CD4-positive, alpha-beta T cell treated with Interleukin-15 for 1 hour (primary cell): ENCODE measurements around the gene GCDH.
"Not testable (repeated sequence)": the region's sequence is repeated elsewhere in the genome, so short reads cannot be mapped to it uniquely, and the experiment has no call there.

ENCODE experiments used
- DNase-seq: peaks from one replicate; pipeline ENCODE4 v3.0.0-alpha.2; 2020

Gene GCDH

DNA sequence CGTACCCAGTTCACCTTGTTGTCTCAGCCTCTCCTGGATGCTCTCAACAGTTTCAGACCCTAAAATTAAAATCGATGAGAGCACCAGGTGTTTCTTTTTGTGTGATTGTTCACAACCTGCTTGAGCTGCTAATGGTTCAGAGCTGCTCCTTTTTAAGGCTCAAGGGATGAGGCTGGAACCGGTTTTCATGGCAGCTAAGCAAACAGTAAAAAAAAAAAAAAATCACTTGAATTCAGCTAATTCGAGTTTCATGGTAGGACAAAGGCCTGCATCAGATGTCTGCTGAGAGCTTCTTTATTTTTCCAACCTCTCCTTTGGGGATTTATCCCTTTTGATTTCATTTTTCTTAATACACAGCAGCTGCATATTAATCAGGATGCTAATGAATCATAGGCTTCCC is 21.6 kb downstream of the GCDH start:
- no peak for DNase-seq

DNA sequence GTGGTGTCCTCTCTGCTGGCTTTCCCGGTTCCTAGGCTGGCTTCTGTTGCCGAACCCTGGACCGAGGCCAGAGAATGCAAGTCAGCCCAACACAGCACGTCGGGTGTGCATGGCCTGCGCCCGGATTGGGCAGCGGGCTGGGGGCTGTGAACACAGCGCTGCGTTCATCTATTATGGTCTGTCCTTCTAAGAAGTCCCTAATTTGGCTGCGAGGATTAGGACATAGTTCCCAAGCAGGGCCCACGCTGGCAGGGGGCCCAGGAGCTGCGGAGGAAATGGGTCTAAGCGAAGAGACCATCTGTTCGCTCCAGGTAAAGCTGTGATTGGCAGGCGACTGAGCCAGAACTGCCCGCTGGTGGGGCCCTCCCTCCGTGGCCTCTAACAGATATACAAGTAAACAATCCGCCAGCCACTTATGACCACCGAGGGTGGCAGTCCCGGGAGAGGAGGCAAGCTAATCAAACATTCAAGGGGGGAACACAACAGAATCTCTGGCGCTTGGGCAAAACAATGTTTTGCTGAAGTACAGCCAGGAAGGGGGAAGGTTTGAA is 22.1 kb downstream of the GCDH start:
- DNase-seq, result no peak

DNA sequence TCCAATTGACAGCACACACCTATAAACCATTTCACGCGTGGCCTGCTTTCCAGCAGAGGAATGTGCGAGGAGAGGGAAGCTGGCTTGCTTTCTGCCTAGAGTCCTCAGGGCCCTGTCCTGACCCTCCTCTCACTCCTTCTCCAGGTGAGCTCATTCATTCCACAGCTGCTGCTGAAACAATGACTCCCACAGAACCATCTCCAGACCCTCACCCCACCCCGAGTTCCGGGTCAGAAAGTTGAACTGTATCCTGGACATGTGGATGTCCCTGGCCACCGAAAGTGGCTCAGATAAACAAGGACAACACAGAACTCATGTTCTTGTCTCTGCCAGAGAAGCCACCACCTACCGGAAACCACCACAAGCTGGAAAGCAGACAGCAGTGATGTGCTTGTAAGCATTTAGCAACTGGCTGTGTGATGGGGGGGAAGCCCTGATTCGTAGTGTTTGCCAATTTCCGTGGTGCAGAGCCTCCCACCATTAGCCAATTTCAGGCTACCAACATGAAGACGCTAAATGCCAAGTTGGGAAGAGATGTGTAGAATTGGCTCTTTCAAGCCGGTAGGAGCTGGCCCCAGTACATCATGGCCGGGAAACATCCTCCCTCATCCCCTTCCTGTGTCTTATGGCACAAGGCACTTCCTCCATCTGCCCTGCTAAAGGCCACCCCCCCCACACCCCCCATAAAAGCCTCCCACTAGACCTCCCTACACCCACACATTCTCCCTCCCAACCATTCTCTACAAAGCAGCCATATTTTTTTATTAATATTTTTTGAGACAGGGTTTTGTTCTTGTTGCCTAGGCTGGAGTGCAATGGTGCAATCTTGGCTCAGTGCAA is 23.1 kb downstream of the GCDH start:
- DNase-seq, result peak; percentile 70

DNA sequence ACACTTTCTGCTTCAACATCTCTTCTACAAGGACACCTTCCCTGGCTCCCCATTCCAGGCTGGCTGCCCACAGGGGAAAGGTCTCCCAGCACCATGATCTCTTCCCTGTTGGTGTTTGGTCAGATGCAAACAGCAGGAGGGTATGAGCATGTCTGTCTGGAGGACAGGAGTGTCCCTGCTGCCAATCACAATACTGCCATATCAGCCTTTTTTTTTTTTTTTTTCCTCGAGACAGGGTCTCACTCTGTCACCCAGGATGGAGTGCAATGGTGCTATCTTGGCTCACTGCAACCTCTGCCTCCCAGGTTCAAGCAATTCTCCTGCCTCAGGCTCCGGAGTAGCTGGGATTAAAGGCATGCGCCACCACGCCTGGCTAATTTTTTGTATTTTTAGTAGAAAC is 24.9 kb downstream of the GCDH start:
- not testable (repeated sequence) for DNase-seq

DNA sequence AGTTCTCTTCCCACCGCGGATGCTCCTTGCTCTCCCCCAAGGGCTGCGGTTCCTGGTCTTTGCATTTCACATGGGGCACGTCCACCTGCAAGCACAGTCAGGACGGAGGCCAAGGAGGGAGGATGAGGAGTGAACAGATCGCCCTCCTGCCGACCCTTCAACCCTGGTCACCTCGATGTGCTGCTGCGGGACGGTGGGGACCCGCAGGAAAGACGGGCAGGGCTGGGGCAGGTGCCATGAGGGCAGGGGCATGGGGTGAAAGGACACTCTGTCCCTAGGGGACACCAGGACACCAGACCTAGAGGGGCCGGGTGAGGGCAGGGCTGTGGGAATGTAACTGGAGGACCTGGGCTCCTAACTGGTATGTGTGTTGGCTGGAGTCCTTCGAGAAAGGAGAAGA is 27.3 kb downstream of the GCDH start:
- DNase-seq, result no peak

DNA sequence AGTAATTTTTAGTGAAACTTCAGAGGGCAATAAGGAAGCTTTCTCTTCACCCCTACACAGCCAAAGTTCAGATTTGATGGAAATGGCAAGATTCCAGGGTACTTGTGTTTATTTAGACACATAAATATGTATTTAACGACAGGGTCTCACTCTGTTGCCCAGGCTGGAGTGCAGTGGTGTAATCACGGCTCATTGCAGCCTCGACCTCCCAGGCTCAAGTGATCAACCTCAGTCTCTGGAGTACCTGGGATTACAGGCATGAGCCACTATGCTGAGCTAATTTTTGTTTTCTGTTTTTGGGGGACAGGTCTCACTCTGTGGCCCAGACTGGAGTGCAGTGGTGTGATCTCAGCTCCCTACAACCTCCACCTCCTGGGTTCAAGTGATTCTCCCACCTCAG is 30.1 kb downstream of the GCDH start:
- DNase-seq, result no peak

DNA sequence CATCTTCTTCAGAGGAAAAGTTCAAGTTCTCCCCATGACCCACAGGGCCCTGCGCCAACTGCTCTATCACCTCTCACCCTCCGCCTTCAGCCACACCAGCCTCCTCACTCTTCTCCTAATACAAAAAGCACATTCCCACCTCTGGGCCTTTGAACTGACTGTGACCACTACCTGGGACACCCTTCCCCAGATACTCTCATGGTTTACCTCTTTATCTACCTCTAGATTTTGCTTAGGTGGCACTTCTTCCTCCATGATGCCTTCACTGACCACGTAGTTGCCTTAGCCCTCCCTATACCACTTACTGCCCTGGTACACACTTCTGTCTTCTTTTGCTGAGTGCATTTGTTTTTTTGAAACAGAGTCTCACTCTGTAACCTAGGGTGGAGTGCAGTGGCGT is 32.0 kb downstream of the GCDH start:
- DNase-seq, result no peak

DNA sequence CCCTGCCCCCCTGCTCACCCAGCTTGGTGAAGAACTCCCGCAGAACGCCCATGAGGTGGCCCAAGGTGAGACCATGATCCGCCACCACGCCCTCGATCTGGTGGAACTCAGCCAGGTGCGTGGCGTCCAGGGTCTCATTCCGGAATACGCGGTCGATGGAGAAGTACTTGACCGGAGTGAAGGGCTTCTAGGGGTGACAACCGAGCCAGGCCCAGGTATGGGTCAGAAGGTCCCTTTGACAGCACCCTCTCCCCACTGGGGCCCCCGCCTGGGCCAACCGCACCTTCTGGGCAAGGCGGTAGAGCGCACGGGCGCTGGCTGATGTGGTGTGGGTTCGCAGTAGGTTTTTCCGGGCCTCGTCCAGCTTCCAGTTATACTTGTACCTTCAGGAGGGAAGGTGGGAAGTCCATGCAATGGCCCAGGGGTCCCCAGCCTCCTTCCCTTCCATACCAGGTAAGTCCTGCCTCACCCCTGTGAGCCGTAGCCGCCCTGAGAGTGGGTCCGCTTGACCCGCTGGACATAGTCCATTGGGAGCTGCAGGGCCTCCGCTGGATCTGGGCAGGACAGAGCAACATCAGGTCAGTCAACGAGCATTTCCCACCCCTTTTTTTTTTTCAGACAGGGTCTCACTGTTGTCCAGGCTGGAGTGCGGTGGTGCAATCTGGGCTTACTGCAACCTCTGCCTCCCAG is 33.8 kb downstream of the GCDH start:
- no peak for DNase-seq

DNA sequence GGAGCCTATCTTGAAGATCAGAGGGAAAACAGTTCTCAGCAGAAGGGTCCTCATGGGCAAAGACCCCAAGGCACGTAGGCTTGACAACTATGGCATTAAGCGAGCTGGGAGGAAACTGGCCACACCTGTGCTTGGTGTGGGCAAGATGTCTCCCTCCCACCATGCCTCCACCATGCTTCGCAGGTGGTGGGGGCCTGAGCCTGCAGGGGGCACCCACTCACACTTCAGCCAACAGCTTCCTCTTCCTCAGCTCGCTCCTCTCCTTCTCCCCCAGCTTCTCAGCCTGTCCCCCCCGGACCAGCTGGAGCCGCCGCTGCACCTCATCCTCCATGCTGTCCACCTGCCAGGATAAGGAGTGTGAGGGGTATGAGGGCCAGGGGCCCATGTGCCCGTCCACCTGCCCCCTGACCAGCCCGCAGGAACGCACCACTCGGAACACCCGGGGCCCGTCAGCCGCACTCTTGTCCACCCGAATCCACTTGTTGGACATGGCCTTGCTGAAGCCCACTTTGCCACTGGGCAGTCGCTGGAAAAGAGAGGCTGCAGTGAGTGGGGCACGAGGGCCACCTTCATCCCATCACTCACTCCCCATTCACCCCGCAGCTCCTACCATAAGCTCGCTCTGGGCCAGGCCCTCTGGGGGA is 39.2 kb downstream of the GCDH start:
- DNase-seq, result no peak

DNA sequence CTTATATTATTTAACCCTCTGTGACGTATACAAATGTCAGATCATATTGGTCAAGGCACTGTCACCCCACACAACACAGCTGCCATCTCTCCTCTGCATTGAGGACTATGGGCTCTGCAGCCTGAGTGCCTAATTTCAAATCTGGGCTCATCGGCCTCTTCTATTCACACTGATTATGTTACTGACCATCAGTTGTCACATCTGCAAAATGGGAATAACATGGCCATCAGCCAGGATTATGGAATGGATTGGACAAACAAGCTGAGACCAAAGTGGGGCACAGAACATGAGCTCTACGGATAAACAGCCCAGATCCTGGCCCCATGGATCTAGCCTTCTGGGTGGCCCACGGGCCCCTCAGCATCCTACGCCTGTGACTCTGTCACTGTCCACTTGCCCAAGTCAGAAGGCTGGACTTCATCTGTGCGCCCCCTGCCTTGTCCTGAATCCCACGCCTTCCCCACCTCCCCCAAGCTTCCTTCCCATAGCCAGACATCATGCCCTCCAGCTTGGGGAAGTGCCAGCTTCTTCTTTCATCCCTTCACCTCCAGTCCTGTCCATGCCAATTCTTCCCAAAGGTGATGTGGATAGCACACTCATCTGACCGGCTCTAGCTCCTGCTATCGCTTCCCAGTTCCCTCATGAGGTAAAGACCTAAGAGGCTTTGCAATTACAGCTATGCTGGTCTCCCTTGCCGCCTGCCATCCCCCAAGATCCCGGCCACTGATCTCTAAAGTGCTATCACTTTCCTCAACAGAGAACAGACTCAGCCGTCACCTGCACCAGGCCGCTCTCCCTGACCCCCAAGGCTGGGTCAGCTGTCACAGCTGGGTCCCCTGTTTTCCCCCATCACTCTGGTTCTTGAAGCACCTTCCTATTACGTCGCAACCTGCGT is 41.7 kb downstream of the GCDH start:
- DNase-seq, result no peak

DNA sequence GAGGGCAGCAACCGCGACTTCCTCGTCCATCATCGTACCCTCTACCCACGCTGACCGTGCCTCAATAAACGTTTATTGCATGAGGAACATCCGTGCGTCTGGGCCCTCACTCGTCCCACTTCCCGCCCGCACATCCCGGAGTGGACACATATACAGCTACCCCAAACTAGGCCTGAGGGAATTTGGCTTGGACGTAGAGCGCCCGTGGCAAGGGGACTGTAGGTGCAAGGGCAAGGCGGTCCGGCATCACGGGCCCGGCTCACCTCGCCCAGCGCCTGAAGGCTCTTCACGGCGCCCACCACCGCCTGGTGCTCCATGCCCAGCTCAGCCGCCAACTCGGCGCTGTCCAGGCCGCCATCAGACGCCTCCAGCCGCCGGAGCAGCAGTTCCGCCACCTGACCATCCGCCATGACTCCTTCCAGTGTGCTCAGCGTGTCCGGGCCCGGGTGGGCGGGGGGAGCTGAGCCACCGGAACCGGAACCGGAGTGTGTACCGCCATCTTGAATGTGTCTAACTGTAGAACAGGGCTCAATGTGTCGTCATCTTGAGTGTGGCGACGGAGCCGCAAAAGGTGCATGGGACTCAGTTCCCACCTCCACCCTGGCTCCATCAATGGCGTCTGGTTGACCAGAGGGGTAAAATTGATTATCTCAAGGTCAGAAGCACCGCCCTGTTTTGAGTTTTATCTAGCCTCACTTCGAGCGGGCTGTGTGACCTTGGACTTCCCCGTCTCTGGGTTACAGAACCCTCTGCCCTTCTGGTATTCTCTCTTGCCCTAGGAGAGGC is 42.5 kb downstream of the GCDH start, which contains the start of gene FARSA:
FARSA (minus strand) TSS at position 425 of the 786 bp plus-strand sequence; CDS start at position 410, 15 bp downstream.
- DNase-seq, result peak; percentile 90

DNA sequence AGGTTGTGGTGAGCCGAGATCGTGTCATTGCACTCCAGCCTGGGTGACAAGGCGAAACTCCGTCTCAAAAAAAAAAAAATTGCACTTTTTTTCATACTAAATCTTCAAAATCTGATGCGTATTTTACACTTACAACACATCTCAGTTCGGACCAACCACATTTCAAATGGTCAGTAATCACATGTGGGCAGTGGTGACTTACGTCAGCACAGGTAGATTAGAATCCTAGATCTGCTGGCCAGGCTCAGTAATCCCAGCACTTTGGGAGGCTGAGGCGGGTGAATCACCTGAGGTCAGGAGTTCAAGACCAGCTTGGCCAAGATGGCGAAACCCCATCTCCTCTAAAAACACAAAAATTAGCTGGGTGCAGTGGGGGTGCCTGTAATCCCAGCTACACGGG is 44.1 kb downstream of the GCDH start:
- no peak for DNase-seq

DNA sequence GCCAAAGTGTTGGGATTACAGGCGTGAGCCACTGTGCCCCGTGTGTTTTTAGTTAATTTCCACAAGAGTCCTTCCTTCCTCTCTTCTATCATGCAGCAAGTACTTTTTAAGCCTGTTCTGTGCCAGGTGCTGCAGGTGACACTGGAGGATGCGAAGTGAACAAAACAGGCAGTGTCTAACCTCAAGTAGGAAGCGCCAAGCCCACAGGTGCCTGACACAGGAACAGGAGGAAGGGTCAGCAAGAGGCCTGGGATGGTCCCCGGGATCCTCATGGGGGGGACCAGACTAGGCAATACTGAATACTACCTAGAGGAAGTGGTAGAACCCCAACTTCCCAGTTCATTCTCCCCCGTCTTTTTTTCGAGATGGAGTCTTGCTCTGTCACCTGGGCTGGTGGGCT is 45.6 kb downstream of the GCDH start:
- DNase-seq, result no peak

DNA sequence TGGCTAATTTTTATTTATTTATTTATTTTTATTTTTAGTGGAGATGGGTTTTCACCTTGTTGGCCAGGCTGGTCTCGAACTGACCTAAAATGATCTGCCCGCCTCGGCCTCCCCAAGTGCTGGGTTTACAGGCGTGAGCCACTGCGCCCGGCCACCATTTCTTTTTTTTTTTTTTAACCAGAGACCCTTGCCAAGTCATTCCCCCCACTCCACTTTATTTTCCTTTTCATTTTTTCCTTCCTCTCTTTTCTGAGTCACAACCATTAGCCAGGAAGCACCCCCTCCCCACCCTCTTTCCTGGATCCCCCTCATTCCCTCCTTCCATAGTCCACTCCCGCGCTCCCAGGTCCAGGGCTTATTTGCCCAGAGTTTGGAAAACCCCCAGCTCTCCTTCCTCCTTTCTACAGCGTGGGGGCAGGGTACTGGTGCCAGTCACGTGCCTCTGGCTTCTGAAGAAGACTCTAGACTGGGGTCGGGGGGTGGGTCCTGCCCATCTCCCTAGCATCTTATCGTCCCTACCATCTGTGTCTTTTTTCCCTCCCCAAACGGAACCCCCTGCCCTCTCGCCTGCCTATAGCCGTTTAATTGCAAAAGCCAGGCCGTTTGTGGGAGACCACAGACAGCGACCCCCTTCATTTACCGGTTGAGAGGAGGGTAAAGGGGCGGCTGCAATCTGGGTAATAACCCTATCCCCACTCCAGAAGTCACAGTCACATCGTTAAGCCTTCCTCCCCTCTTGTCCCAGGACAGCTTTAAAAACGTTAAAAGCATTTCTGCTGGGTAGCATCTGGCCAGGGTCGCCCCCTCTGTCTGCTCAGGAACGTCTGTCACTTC is 46.4 kb downstream of the GCDH start:
- peak; percentile 35 for DNase-seq

DNA sequence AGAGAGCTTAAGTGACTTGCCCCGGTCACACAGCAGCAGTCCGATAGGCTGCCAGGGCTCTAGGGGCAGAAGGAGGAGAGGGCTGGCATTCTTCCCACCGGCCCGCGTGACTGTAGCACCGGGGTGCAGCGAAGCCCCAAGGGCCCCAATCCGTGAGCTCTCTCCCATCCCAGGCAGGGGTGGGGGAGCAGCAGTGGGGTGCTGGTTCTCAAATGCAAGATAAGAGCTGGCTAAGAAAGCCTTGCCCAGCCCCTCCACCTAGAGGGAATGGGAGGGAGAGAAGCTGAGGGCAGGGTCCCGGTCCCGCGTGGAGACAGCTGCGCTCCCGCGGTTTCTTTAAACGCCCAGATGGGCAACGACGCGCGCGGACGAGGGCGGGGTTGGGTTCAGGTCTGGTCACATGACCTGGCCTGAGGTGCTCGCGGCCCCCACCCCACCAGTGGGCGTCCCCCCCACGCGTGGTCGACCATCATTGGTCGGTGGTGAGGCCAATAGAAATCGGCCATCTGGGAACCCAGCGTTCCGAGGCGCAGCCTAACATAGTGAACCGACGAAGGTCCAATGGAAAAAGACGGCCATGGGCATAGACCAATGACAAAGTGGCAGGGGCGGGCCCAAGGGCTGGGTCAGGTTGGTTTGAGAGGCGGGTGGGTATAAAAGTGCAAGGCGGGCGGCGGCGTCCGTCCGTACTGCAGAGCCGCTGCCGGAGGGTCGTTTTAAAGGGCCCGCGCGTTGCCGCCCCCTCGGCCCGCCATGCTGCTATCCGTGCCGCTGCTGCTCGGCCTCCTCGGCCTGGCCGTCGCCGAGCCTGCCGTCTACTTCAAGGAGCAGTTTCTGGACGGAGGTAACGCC is 47.2 kb downstream of the GCDH start, which contains the start of gene CALR:
CALR (plus strand) TSS at position 683 of the 852 bp plus-strand sequence; CDS start at position 754, 71 bp downstream.
- DNase-seq, result peak; percentile 99

DNA sequence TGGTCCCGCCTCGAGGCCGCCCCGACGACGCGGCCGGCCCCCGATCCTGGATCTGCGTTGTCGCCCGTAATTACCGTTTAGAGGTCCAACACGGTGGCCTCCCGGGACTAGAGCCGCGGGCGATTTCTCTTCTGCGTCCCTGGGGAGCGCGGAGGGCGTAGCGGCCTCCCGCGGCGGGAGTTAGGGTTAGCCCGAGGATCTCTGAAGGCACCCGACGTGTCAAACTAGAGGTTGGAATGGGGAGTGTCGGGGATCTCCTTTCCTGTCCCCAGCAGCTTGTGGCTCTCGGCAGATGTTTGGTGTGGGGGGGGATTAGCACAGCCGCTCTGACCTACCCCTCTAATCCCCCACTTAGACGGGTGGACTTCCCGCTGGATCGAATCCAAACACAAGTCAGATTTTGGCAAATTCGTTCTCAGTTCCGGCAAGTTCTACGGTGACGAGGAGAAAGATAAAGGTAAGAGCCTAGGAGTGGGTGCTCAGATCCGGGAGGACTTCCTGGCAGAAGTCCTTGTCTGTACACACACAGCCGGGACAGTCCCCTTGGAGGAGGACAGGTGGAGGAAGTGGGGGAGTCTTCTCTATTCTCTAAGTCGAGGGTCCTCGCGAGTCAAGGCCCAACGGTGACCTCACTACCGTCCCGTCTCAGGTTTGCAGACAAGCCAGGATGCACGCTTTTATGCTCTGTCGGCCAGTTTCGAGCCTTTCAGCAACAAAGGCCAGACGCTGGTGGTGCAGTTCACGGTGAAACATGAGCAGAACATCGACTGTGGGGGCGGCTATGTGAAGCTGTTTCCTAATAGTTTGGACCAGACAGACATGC is 48.0 kb downstream of the GCDH start:
- DNase-seq, result peak; percentile 43

DNA sequence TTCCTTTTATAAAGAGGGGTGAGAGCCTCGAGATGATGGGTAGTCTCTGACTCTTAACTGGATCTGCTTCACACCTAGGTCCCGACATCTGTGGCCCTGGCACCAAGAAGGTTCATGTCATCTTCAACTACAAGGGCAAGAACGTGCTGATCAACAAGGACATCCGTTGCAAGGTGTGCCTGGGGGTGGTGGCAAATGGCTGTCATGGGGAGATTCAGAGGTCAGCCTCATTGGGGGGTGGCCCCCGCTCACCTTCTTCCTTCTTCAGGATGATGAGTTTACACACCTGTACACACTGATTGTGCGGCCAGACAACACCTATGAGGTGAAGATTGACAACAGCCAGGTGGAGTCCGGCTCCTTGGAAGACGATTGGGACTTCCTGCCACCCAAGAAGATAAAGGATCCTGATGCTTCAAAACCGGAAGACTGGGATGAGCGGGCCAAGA is 49.0 kb downstream of the GCDH start:
- no peak for DNase-seq

DNA sequence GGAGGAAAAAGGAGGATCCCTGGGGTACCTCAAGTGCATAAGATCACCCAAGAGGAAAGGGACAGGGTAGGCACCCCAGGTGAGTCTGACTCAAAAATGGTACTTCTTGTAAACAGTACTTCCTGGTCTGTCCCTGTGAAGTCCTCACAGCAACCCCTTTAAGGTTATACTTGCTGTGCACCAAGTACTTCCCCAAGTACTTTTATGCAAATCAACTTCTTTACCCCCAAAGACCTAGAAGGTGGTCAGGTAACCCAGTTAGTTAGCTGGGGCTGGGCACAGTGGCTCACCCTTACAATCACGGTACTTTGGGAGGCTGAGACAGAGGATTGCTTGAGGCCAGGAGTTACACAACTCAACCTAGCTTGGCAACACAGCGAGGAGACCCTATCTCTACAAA is 49.9 kb downstream of the GCDH start:
- DNase-seq, result no peak
